ENCODE data around the gene AZIN2.

Gene AZIN2

DNA sequence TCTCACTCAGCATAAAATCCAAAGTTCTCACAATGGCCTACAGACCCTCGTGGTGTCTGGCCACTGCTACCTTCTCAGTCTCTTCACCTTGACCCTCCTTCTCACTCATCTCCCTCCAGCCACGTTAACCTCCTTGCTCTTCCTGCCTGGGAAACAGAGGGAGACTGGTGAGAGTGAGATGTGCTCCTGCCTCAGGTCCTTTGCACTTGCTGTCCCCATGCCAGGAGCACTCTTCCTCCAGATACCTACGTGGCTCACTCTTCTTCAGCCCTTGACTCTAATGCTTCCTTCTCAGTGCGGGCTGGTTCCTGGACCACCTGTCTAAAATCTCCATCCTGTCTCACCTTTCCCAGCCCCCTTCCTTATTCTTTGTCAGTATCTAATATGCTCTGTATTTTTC, 76.2 kb downstream of the AZIN2 start:
- no peak for DNase-seq

- DNase-seq, result no peak
Measured at GRCh38 chr1:33158366-33158765, 77.4 kb downstream of the AZIN2 start.

GRCh38 chr1:33159577-33159976, 78.6 kb downstream of the AZIN2 start:
- no peak for DNase-seq

GRCh38 chr1:33161061-33161681, 80.2 kb downstream of the AZIN2 start:
- peak; percentile 92 for DNase-seq

DNA sequence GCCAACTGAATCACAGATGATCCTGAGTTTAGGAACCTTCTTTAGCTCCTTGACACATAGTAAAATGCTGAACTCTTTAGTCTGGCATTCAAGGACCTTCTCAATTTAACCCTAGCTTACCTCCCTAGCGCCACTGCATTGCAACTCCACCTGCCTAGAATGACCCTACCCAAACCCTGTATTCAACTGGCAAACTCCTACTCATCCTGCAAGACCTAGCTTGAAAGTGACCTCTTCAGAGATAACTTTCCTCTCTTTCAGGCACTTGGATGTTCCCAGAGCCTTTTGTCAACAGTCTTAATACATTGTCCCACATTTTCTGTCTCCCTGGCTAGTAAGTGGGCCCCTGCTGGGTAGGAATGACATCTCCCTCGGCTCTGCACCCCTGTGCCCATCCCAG, 81.2 kb downstream of the AZIN2 start:
- no peak for DNase-seq

DNA sequence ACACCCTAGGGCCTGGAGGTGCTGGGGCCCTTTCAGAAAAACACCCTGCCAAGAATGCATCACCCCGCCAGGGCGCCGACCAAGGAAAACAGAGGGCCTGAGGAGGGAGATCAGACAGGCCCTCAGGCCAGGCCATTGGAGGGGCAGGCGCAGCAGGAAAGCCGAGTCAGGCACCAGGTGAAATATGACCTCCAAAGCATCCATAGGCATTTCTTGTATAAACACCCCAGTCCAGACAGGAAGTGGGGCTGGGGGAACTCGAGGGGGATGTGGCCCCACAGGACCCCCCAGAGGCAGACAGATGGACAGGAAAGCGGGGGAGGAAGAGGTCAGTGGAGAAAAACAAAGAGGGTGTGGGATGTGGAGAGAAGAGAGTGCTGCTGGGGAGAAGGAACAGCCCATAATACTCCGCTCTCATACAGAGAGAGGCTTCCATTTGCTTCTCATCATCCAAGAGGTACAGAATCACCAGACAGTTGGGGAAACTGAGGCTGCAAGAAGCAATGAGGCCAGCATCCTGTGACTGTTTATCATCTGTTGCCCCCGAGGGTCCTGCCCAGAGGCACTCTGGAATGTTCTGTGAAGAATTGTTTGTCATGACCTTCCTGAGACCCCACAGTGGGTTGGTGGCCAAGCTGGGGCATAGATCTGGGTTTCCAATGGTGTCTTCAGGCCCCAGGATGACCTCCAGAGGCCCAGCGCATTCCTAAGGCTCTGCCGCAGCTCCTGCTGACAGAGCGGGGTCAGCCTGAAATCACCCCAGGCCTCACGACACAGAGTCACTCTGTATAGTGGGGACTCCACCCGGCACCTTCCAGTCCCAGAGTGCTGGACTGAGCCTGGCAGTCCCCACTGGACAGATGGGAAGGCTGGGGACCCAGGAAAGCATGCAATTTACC, 82.9 kb downstream of the AZIN2 start:
- no peak for DNase-seq

- no peak for DNase-seq
Measured at GRCh38 chr1:33165209-33165608, 84.3 kb downstream of the AZIN2 start.

DNA sequence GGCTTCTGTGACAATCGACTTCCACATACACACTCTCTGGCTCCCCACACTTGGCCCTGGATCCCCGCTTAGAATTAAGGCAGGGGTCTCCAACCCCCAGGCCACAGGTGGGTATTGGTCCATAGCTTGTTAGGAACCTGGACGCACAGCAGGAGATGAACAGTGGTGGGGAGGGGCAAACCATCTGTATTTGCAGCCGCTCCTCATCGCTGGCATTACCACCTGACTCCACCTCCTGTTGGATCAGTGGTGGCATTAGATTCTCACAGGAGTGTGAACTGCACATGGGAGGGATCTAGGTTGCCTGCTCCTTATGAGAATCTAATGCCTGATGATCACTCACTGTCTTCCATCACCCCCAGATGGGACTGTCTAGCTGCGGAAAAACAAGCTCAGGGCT, 84.9 kb downstream of the AZIN2 start:
- no peak for DNase-seq

DNA sequence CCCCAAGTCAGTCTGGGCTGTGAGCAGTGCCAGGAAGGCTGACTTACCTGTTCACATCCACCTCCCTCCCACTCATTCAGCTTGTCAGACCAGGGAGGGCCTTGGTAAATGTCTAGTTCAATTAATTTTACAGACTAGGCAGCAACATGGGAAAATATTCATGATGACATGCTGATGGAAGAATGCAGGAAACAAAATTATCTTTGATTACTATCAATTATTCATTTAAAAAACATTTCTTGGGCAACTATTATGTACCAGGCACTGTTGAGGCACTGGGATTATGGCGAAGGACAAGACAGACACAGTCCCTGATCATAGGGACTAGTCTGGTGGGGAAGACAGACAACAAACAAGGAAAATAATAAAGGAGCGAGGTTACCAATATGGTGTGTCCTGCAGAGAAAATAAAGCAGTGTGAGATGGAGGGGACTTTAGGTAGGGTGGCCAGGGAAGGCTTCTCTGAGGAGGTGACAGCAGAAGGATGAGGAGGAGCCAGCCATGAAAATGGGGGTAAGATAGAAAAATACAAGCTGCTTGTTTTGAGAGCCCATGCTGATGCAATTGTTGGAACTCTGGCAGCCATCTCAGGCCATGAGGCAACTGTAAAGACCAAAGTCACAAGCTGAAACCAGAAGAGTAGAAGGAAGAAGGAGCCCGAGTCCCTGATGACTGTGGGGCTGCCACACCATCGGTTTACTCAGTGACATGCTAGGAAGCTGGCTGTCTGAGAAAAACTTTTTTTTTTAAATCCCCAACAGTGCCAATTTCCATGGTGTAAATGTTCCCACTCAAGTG, 86.9 kb downstream of the AZIN2 start:
- DNase-seq, result no peak

DNA sequence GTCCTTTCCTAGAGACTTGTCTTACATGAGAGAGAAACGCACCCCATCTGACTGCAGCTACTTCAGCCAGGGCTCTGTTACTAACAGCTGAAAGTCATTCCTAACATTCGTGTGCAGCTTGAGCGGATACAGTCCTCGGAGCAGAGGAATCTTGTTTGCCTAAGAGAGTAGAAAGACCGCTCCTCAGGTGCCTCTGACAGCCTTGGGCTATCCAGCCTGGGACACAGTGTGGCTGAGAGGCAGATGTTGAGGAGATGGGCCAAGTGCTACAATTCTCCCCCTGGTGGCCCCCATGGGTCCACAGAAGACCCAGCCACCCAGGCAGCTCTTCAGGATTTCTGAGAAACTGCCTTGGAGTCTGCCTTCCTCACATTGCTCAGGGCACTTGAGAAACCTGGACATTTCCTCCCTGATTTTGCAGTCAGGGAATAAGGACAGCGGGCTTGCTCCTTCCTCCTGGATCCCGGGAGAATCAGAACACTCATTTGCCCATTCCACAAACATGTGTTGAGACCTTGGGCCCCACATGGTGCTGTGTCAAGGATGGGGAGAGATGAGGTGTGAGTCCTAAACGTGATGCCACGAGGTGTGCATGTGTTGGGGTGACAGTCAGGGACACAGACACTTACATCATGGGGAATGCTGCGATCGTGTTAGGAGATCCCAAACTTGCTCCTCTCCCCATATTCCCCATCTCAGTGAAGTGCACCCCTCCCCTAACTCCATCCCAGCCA, 87.8 kb downstream of the AZIN2 start:
- DNase-seq, result no peak

- DNase-seq, result no peak
Measured at GRCh38 chr1:33169290-33170055, 88.5 kb downstream of the AZIN2 start.

Data from NCI-H1092 (cell line).